Adrenal gland (tissue), 5 donors: ENCODE measurements around the gene CAMTA1.

Experiments used
- POLR2A ChIP-seq, 2 donors: fragments of 450-650 bp; IDR thresholded peaks; one replicate each; pipeline ENCODE4 v1.6.1; 2017; ENCODE audit warnings: antibody characterized with exemption in 2 of 2, mild to moderate bottlenecking in 2 of 2, moderate library complexity in 1 of 2
- TF ChIP-seq, protein P1 (sequence below), 6 experiments: fragments of 450-650 bp in 4 of 6; fragments of 200-600 bp in 2 of 6; sonication (generic) in 1 of 6; IDR thresholded peaks; 1 replicate in 5 of 6; 2 replicates in 1 of 6; pipeline versions ENCODE4 v1.5.1 to v1.8.0; 2016 to 2021; ENCODE audit warnings: antibody characterized with exemption in 6 of 6, mild to moderate bottlenecking in 2 of 6, moderate library complexity in 1 of 6
- donor health status: DM: no; HTN: no; CAD: no.

DNA sequence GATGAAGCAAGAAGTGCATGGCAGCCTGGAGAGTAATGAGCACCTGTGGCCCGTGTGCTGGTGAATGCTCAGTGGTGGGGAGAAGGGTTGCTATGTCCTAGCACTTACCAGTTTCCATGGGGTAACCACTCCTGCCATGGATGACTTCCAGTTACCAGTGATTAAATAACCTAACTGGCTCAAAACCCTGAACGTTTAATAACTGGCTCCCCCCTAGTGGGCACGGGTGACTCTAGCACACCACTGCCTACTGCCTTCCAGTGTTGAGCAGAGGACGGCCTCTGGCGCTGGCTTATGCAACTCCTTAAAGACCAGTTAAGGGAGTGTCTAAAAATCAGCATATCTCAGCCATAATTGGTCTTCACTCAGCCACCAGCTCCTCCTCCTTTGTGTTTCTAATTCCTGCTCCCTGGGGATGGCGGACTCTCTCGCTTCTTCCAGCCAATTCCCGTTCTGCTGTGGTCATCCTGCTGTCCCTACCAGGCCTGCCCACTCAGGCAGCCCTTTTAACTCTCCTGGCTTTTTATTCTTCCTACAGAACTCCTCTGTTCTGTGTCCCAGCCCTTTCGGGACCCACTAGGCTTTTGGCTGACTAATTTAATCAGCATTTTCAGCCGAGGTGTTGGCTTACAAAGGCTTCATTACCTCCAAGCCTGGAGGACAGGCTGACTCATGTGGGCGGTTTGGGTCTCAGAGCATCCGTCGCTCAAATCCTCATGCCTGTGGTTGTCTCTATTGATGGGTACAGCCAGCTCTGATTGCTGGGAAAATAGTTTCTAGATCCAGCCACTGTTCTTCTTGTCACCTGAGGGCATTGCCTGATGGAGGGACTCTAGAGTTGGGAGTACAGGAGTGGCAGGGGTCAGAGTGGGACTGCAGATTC, 332.4 kb downstream of the CAMTA1 start:
- TF ChIP-seq POLR2A (IDR thresholded peaks at IDR 0.05) = no peak
- TF ChIP-seq, protein P1, sequence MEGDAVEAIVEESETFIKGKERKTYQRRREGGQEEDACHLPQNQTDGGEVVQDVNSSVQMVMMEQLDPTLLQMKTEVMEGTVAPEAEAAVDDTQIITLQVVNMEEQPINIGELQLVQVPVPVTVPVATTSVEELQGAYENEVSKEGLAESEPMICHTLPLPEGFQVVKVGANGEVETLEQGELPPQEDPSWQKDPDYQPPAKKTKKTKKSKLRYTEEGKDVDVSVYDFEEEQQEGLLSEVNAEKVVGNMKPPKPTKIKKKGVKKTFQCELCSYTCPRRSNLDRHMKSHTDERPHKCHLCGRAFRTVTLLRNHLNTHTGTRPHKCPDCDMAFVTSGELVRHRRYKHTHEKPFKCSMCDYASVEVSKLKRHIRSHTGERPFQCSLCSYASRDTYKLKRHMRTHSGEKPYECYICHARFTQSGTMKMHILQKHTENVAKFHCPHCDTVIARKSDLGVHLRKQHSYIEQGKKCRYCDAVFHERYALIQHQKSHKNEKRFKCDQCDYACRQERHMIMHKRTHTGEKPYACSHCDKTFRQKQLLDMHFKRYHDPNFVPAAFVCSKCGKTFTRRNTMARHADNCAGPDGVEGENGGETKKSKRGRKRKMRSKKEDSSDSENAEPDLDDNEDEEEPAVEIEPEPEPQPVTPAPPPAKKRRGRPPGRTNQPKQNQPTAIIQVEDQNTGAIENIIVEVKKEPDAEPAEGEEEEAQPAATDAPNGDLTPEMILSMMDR (IDR thresholded peaks at IDR 0.05) = peak in 1 of 6 experiments; percentile 14
